BLaER1 treated with 17β-estradiol and CSF1 and Interleukin-3, amounts not matched to agents 10 nM and 100 nM (cell line): ENCODE results near the gene PRKCE.

Experiments
- H3K27ac ChIP-seq, 11 experiments: shearing (Covaris generic); formaldehyde crosslinking; 2 replicates each; pipeline ENCODE4 v1.8.1; 2022
- H3K27me3 ChIP-seq, 11 experiments: shearing (Covaris generic); formaldehyde crosslinking; 2 replicates each; pipeline ENCODE4 v1.8.1; 2022
- H3K36me3 ChIP-seq, 11 experiments: shearing (Covaris generic); formaldehyde crosslinking; 2 replicates each; pipeline ENCODE4 v1.8.1; 2022
- H3K4me1 ChIP-seq, 10 experiments: shearing (Covaris generic); formaldehyde crosslinking; 2 replicates each; pipeline ENCODE4 v1.8.1; 2022
- H3K4me2 ChIP-seq, 11 experiments: shearing (Covaris generic); formaldehyde crosslinking; 2 replicates each; pipeline ENCODE4 v1.8.1; 2022
- H3K4me3 ChIP-seq, 10 experiments: shearing (Covaris generic); formaldehyde crosslinking; 2 replicates each; pipeline ENCODE4 v1.8.1; 2022
- H3K9ac ChIP-seq, 11 experiments: shearing (Covaris generic); formaldehyde crosslinking; 2 replicates each; pipeline ENCODE4 v1.8.1; 2022
- H3K9me3 ChIP-seq, 11 experiments: shearing (Covaris generic); formaldehyde crosslinking; replicated peaks in 1 of 11; 2 replicates each; pipeline ENCODE4 v1.8.1; 2022
- H4K20me1 ChIP-seq, 11 experiments: shearing (Covaris generic); formaldehyde crosslinking; 2 replicates each; pipeline ENCODE4 v1.8.1; 2022
- Cebpa-rat ChIP-seq, 11 experiments: shearing (Covaris generic); IDR thresholded peaks; 2 replicates each; pipeline ENCODE4 v1.8.1; 2022

The PRKCE gene

DNA sequence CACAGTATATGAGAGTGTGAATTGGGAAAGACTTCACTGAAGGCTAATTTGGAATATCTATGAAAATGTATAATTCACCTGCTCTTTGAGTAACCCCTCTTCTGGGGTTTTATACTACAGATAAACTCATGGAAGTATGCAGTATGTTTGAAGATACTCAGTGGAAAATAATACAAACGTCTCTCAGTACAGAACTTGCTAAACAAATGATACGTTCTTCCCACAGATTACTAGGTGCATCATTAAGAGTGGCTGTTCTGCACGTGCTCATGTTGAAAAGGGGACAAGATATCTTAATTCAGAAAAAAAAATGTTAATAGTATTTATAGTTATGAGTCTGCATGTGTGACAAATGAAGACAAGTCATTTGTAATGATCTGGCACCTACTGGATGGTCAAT lies 575.5 kb downstream of the PRKCE start:
- H3K4me3 ChIP-seq = no peak overlapping the region
- H4K20me1 ChIP-seq = peaks cover 0 to 12% (median 0%) of the 10 kb centered on the region in 11 experiments; a peak in 2 of 22 replicates
- no peak overlapping the region for H3K27ac ChIP-seq
- peaks cover 0 to 8% (median 0%) of the 10 kb centered on the region in 11 experiments; a peak in 3 of 22 replicates for H3K9me3 ChIP-seq
- peaks cover 18 to 27% (median 24%) of the 10 kb centered on the region in 10 experiments for H3K4me1 ChIP-seq
- H3K9ac ChIP-seq = no peak overlapping the region
- H3K27me3 ChIP-seq = peaks cover 0 to 21% (median 0%) of the 10 kb centered on the region in 11 experiments; a peak in 3 of 22 replicates
- no peak overlapping the region for H3K4me2 ChIP-seq
- no peak for TF ChIP-seq Cebpa-rat (IDR thresholded peaks at IDR 0.05)
- H3K36me3 ChIP-seq = no peaks in the 10 kb centered on the region

- H3K9me3 ChIP-seq = peaks cover 0 to 6% (median 0%) of the 10 kb centered on the region in 11 experiments; a peak in 1 of 22 replicates
- no peak for TF ChIP-seq Cebpa-rat (IDR thresholded peaks at IDR 0.05)
Observed at GRCh38 chr2:46227674-46228289, 576.3 kb downstream of the PRKCE start.

GRCh38 chr2:46229134-46230063 lies 577.9 kb downstream of the PRKCE start:
- peaks cover 0 to 12% (median 0%) of the 10 kb centered on the region in 11 experiments; a peak in 2 of 22 replicates for H4K20me1 ChIP-seq
- no peak overlapping the region for H3K27ac ChIP-seq
- peak overlapping the region in 9 of 11 experiments; percentile 26 to 76 (median 58); a peak in 16 of 22 replicates for H3K4me2 ChIP-seq
- no peak overlapping the region for H3K9ac ChIP-seq
- peaks cover 18 to 27% (median 23%) of the 10 kb centered on the region in 10 experiments for H3K4me1 ChIP-seq
- peaks cover 0 to 25% (median 0%) of the 10 kb centered on the region in 11 experiments; a peak in 3 of 22 replicates for H3K27me3 ChIP-seq
- no peaks in the 10 kb centered on the region for H3K36me3 ChIP-seq
- no peak for TF ChIP-seq Cebpa-rat (IDR thresholded peaks at IDR 0.05)
- H3K9me3 ChIP-seq = no peaks in the 10 kb centered on the region
- H3K4me3 ChIP-seq = no peak overlapping the region

More at GRCh38 chr2:46227674-46228289, 576.3 kb downstream of the PRKCE start:
- Histone ChIP-seq H3K27ac (no peak overlapping the region), H3K9ac (no peak overlapping the region), H3K36me3 (no peaks in the 10 kb centered on the region), H3K4me1 (peaks cover 18 to 27% (median 24%) of the 10 kb centered on the region in 10 experiments), H4K20me1 (peaks cover 0 to 12% (median 0%) of the 10 kb centered on the region in 11 experiments; a peak in 2 of 22 replicates), H3K4me2 (no peak overlapping the region), H3K27me3 (peaks cover 0 to 25% (median 0%) of the 10 kb centered on the region in 11 experiments; a peak in 3 of 22 replicates), H3K4me3 (no peak overlapping the region)

DNA sequence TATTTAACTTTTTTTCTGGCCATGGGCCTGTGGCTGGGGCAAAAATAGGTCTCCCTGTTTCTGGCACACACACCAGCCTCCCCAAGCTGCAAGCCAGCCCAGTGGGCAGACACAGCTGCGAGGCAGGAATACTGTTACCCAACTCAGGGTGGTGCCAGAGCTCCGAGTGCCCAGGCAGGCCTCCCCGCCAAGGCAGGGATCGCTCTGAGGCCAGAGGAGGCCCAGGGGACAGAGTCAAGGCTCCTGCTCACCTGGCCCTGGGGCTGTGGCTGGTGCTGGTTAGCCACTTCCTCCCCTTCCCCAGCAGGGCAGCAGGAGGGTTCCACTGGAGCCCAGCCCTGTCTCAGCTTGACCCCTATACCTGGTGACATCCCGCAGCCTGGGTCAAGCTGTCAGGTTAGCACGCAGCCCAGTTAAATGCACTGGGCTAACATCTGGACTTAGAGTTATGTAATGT lies 578.7 kb downstream of the PRKCE start:
- H3K4me1 ChIP-seq = peaks cover 15 to 27% (median 19%) of the 10 kb centered on the region in 10 experiments
- no peaks in the 10 kb centered on the region for H3K36me3 ChIP-seq
- peaks cover 0 to 12% (median 0%) of the 10 kb centered on the region in 11 experiments; a peak in 2 of 22 replicates for H4K20me1 ChIP-seq
- no peak overlapping the region for H3K27ac ChIP-seq
- TF ChIP-seq Cebpa-rat (IDR thresholded peaks at IDR 0.05) = no peak
- no peaks in the 10 kb centered on the region for H3K9me3 ChIP-seq
- peak overlapping the region; percentile 20 to 76 (median 57); a peak in 21 of 22 replicates for H3K4me2 ChIP-seq
- H3K27me3 ChIP-seq = peaks cover 0 to 25% (median 0%) of the 10 kb centered on the region in 11 experiments; a peak in 3 of 22 replicates
- H3K4me3 ChIP-seq = no peak overlapping the region
- H3K9ac ChIP-seq = no peak overlapping the region

DNA sequence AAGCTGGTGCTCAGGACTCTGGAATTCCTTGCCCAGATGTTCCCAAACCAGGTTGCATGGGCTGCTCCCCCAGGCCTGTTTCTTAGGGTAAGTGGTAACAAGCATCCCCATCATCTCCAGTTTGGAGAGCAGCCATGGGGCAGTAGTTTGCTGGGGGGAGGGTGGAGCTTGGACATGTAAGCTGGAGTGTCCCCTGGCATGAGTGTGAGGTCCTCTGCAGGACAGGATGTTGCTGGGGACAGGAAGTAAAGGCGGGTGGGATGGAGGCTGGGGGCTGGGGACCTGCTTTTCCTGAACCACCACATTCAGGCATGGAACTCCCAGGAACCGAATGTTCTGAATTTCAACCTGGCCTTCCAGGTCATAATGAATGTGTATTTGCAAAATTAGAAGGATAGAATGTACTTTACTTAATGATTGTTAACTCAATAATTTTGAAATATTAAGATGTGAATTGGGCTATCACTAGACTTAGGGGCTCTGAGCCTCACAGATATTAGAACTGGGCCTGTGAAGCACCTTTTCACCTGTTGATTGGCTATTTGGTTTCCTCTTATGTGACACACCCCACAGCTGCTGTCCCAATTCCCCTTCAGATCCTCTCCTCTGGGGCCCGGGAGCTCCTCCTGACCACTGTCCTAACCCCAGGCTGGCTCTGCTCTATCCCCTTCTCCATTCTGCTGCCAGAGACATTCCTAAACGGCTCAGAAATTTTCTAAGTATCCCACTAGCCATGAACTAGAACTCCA lies 579.4 kb downstream of the PRKCE start:
- peak overlapping the region in 9 of 11 experiments; percentile 26 to 76 (median 58); a peak in 16 of 22 replicates for H3K4me2 ChIP-seq
- H3K36me3 ChIP-seq = no peaks in the 10 kb centered on the region
- TF ChIP-seq Cebpa-rat (IDR thresholded peaks at IDR 0.05) = no peak
- H4K20me1 ChIP-seq = peaks cover 0 to 12% (median 0%) of the 10 kb centered on the region in 11 experiments; a peak in 2 of 22 replicates
- peaks cover 9 to 27% (median 19%) of the 10 kb centered on the region in 10 experiments; a peak in 18 of 20 replicates for H3K4me1 ChIP-seq
- H3K4me3 ChIP-seq = no peak overlapping the region
- H3K9ac ChIP-seq = no peak overlapping the region
- no peaks in the 10 kb centered on the region for H3K9me3 ChIP-seq
- no peak overlapping the region for H3K27ac ChIP-seq
- peaks cover 0 to 25% (median 0%) of the 10 kb centered on the region in 11 experiments; a peak in 3 of 22 replicates for H3K27me3 ChIP-seq

- peaks cover 0 to 25% (median 0%) of the 10 kb centered on the region in 11 experiments; a peak in 4 of 22 replicates for H3K27me3 ChIP-seq
- H3K4me3 ChIP-seq = no peak overlapping the region
- H3K36me3 ChIP-seq = no peaks in the 10 kb centered on the region
- TF ChIP-seq Cebpa-rat (IDR thresholded peaks at IDR 0.05) = no peak
- no peaks in the 10 kb centered on the region for H3K9me3 ChIP-seq
- peaks cover 0 to 12% (median 0%) of the 10 kb centered on the region in 11 experiments; a peak in 2 of 22 replicates for H4K20me1 ChIP-seq
- H3K4me2 ChIP-seq = no peak overlapping the region
- H3K27ac ChIP-seq = no peak overlapping the region
- H3K4me1 ChIP-seq = peaks cover 9 to 33% (median 22%) of the 10 kb centered on the region in 10 experiments; a peak in 18 of 20 replicates
- H3K9ac ChIP-seq = no peak overlapping the region
Observed at GRCh38 chr2:46231721-46232120, 580.2 kb downstream of the PRKCE start.

GRCh38 chr2:46232860-46233259 lies 581.4 kb downstream of the PRKCE start:
- Histone ChIP-seq H3K4me2 (no peak overlapping the region), H3K9ac (no peak overlapping the region), H3K4me3 (no peak overlapping the region), H3K27ac (no peak overlapping the region), H3K4me1 (peaks cover 9 to 44% (median 25%) of the 10 kb centered on the region in 10 experiments; a peak in 18 of 20 replicates), H4K20me1 (peaks cover 0 to 12% (median 0%) of the 10 kb centered on the region in 11 experiments; a peak in 2 of 22 replicates), H3K27me3 (peaks cover 0 to 20% (median 0%) of the 10 kb centered on the region in 11 experiments; a peak in 4 of 22 replicates), H3K36me3 (no peaks in the 10 kb centered on the region), H3K9me3 (no peaks in the 10 kb centered on the region)
- TF ChIP-seq Cebpa-rat (IDR thresholded peaks at IDR 0.05) = no peak
